DMS 273 (cell line): ENCODE measurements around the gene NEK6.
"Not testable (repeated sequence)": the region's sequence is repeated elsewhere in the genome, so short reads cannot be mapped to it uniquely, and the experiment has no call there.

Source experiments
- DNase-seq: peaks from one replicate; lab custom pipeline; 2025; ENCODE audit not compliant: unreplicated experiment; lab: John Stamatoyannopoulos, UW

The NEK6 gene

GRCh38 chr9:124225945-124226344, 31.8 kb upstream of the NEK6 start:
- DNase-seq, result no peak

- peak; percentile 25 for DNase-seq
Observed at GRCh38 chr9:124228516-124228915, 29.2 kb upstream of the NEK6 start.

- no peak for DNase-seq
Observed at GRCh38 chr9:124231095-124231737, 26.5 kb upstream of the NEK6 start.

GRCh38 chr9:124238546-124239140, 19.1 kb upstream of the NEK6 start:
- DNase-seq, result no peak

- DNase-seq, result no peak
Observed at GRCh38 chr9:124239249-124240073, 18.3 kb upstream of the NEK6 start.

- DNase-seq, result peak; percentile 92
Observed at GRCh38 chr9:124242331-124243194, 15.2 kb upstream of the NEK6 start.

GRCh38 chr9:124247393-124247792, 10.4 kb upstream of the NEK6 start:
- DNase-seq, result not testable (repeated sequence)

- peak; percentile 53 for DNase-seq
Observed at GRCh38 chr9:124248066-124248465, 9.7 kb upstream of the NEK6 start.

- peak; percentile 95 for DNase-seq
Observed at GRCh38 chr9:124248960-124249359, 8.8 kb upstream of the NEK6 start.

- peak; percentile 74 for DNase-seq
Observed at GRCh38 chr9:124251204-124251603, 6.5 kb upstream of the NEK6 start.

- DNase-seq, result no peak
Observed at GRCh38 chr9:124251605-124252378, 6.0 kb upstream of the NEK6 start.

GRCh38 chr9:124252878-124253277, 4.9 kb upstream of the NEK6 start:
- not testable (repeated sequence) for DNase-seq

- DNase-seq, result no peak
Observed at GRCh38 chr9:124254261-124254682, 3.5 kb upstream of the NEK6 start.

GRCh38 chr9:124255222-124255621, 2.5 kb upstream of the NEK6 start:
- no peak for DNase-seq

GRCh38 chr9:124256517-124257069, 1.2 kb upstream of the NEK6 start:
- DNase-seq, result peak; percentile 83

GRCh38 chr9:124257070-124257843, 492 bp upstream of the NEK6 start:
- DNase-seq, result peak; percentile 54

- peak; percentile 62 for DNase-seq
Observed at GRCh38 chr9:124258607-124259157, 933 bp downstream of the NEK6 start.

GRCh38 chr9:124259158-124259808, 1.5 kb downstream of the NEK6 start:
- peak; percentile 81 for DNase-seq
